Effector CD8-positive, alpha-beta T cell (primary cell): ENCODE results near the gene WDTC1.

Source experiments
- DNase-seq: peaks from one replicate; lab custom pipeline; 2025; lab: John Stamatoyannopoulos, UW

The WDTC1 gene

DNA sequence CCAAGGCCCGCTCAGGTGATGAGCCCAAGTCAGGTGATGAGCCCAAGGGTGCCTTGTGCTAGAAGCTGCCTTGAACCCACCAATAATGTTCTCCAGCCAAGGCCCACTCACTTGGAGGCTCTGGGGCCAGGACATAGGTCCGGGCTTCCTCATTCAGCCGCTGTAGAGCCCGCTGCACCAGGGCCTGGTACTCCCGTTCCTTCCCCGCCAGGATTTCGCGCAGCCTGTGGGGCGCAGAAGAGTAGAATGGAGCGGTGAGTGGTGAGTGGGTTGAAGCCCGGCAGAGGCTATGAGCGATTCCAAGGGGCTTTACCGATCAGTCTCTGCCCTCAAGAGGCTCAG, 121.8 kb downstream of the WDTC1 start:
- no peak for DNase-seq

DNA sequence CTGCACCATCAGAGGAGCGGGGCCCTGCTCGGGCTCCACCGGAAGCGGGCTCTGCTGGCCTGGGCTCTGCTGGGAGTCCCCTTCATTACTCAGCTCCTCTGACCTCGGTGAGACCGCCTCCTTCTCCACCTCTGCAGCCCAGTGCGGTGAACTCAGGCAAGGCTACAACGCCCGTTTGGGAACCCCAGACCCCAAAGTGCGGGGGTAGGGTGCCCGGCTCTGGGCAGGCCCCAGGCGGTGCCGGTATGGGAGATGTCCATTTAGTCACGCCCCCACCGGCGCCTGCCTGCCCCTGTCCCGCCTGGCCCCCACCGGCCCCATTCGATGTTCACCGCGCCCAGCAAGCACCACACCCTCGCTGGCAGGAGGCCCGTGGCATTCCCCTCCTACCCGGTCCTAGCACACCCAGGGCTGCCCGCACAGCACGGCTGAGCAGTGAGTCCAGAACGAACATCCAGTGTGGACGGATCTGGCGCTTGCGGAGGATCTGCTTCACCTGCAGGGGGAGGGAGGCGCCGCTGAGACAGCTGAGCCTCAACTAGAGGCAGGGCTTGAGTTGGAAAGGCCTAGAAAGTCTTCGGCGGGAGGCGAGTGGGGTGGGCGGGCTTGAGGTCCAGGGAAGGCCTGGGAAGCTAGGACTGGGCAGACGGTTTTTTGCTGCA, 122.3 kb downstream of the WDTC1 start:
- DNase-seq: no peak

DNA sequence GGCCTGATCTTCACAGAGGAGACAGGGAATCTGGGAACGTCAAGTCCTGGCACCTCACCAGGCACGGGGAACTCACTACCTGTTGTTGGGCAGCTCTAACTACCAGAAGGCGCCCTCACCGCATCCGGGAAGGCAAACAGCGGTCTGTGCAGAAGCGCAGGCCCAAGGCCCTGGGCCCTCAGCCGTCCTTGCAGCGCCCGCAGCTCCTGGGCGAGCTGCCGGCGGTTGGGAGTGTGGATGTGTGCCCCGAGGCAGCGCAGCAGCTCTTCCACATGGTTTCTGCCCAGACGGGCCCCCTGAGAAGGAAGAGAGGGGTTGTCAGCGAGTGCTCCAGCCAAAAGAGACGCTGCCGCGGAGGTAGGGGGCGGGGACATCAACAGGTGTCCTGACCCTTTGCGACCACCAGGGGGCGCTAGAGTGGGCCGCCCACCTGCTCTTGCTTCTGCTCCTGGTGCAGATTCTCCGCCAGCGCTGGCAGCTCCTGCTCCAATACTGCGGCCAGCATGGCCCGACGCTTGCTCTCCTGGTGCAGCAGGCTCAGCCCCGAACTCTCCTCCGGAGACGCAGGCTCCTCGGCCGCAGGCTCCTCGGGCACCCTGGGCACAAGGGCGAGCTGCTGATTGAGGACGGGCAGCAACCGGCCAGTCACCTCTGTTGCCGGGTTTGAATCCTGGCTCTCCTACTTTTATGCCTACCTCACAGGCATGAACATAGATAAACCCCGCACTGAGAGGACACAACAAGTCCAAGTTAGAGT, 123.0 kb downstream of the WDTC1 start:
- peak; percentile 73 for DNase-seq
